Activated T-helper 9 cell treated with anti-CD3 and anti-CD28 coated beads, Interleukin-2, amount 50 U/mL, for 16 hours (primary cell): Measurements from ENCODE around the gene TRPM1.

Experiments
- DNase-seq: peaks from one replicate; pipeline ENCODE4 v3.0.0-alpha.2; 2020; ENCODE audit warnings: low read depth

Gene TRPM1

DNA sequence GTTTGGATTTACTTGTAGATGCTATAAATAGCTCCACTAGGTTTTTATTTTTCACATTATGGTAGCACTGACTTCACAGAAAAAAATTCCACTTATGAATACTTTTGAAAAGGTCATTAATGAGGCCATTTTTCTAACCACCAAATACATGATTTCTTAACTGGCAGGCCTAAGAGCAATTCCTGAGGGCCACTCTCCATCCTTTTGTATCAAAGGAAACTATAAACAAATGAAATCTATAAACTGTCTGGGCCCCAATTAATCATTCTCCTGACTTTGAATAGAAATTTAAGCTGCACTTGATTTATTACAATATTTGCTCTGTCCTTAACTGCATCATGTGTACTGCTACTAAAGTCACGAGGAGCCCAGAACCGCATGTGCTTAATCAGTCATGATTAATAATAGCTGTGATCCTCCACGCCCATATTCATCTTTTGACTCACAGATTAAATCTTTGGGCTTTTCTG is 85.0 kb downstream of the TRPM1 start:
- DNase-seq: no peak

DNA sequence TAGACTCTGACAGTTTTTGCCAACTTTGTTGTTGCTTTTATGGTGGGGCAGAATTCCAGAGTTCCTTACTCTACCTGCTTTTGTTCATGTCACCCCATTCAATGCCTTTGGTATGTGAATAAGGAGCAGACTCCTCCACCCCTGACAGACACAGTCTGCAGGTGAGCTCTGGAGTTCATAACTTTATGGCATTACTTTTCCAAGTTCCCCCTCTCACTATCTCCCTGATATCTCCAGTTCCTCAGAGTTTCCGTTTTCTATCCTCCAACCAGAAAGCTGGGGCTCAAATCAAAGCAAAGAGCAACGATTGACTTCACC is 87.0 kb downstream of the TRPM1 start:
- no peak for DNase-seq

DNA sequence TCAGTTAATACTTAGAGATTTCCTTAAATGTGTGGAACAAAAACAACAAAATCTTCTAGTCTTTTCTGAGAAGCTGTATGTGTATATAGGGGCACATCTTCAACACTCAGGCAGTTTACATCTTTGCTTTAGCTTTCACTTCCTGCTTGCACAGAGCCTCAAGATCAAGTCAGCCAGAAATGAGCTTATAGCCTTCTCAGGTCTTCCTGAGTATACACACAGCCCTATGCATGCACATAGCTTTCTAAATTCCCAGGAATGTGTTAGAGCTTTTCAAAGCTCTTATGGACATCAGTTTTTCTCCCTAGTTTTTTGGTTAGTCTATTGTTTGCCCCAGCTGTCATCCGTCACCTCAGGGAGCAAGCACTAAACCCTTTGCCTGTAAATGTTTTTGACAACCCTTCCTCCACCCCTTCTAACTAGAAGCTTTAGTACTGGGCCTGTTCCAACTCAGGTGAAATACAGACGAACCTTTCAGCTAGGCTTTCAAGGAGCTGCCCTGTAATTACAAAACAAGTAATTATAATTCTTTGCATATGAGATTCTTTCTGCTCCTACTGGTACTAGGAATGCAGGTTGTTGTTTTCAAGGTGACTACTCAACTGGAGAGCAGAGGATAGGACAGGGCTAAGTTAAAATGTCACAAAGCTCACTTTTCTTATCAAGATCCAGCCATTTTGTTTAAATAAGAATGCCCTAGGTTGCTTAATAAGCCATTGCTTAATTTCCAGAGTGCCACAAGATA is 87.5 kb downstream of the TRPM1 start:
- no peak for DNase-seq

DNA sequence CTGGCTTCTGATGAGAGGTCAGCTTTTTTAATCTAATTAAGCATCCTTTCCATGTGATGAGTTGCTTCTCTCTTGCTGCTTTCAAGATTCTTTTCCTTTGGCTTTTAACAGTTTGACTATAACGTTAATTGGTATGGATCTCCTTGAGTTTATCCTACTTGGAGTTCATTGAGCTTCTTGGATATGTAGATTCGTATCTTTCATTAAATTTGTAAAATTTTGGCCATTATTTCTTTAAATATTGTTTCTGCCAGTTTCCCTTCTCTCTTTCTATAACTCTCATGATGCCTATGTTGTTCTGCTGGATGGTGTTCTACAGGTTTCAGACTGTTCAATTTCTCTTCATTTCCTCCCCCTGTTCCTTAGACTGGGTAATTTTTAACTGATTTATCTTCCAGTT is 89.1 kb downstream of the TRPM1 start:
- no peak for DNase-seq

DNA sequence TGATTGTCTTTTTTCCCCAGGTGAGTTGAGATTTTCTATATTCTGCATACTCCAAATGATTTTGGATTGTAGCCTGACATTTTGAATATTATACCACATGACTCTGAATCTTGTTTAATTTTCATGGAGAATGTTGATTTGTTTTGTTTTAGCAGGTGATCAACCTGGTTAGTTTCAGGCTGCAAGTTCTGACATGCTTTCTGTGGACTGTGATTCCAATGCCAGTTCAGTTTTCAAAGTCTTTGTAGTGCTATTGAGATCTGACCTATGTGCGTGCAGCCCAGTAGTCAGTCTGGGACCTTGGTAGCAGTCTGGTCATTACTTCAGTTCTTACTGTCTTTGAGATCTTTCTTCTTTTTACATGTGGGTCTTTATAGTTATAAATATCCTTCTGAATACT is 91.5 kb downstream of the TRPM1 start:
- no peak for DNase-seq

DNA sequence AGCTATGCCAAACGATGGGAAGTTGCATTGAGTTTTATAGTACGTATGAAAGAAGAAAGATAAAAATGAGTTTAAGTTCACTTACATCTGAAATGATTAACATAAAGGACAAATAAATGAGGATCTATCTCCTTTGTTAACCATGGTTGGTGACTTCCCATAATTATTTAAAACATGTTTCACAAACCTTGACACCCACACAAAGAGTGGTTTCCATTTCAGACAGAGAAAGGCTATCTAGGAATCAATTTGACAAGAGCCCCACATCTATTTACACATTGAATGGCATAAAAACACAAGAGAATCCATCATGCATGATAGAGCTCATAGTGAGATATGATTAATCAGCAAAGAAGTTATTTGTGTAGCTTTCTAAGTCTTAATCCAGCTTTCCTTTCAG is 95.9 kb downstream of the TRPM1 start:
- no peak for DNase-seq

DNA sequence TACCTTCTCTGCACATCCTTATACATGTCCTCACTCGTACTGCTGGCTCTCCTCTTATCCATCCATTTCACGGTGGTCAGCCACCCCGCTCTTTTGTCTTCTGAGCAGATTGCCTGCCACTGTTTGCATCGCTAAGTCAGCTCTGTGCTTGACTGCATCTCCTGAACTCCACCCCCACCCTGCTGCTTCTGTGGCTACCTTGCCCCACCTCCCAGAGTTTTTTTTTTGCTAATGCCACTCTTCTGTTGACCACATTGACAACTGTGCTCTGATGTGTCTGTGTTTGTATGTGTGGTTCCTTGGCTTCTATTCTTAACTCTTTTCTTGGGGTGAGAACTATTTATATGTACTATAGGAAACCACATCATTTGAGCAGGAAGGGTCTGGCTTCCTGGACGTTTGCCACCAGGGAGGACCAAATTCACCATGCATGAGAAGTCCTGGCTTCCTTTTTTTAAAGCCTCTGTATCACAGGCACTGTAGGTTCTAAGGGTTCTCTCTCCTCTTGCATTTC is 97.2 kb downstream of the TRPM1 start:
- no peak for DNase-seq

DNA sequence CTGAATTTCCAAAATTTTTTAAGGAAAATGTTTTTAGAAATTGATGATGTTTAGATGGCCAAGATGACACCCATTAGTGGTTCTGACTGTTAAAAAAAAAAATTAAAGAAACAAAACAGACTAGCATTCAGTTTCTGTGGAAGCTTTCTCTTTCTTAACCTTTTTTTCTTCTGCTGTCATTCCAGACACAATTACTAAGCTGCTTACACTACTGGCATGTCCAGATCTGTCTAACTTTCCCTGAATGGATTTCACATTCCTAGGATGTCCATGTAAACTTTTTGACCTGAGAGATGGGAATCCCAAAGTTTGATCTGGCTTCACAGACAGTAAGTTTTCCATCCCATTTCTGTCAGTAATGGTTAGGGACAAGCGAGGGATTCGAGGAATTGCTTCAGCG is 99.8 kb downstream of the TRPM1 start:
- no peak for DNase-seq

DNA sequence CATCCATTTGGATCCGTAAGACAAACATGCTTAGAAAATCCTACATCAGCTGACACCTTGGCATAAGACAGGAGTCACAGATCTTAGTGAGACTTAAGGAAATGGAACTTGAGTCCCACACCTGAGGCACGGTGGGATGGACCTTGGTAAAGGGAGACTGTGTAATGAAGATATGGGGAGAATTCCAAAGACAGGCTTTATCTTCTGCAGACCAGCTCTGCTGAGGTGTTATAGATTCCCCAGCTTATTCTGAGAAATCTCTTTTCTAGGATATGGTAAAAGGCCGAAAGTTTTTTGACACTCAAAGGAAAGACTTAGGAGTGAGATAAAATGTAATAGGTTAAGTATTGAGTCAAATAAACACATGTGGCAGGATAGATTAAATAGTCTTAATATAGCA is 101.8 kb downstream of the TRPM1 start:
- DNase-seq: no peak

DNA sequence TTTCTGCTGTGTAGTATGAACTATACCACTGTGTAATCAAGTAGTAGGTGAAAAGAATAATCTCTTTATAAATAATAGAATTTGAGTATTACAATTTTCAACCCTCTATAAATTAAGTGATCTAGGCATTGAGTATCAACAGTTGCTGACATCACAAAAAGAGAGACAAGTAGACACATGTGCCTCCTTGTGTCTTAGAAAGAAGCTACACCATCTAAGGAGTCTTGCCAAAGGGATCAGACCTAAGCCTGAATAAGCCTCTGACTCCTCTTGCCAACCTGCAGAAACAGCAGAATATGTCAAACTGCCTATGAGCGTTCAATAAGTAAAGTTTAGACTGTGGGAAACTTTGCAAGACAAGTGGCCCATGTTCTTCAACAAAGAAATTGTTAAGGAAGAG is 104.3 kb downstream of the TRPM1 start:
- DNase-seq: no peak

DNA sequence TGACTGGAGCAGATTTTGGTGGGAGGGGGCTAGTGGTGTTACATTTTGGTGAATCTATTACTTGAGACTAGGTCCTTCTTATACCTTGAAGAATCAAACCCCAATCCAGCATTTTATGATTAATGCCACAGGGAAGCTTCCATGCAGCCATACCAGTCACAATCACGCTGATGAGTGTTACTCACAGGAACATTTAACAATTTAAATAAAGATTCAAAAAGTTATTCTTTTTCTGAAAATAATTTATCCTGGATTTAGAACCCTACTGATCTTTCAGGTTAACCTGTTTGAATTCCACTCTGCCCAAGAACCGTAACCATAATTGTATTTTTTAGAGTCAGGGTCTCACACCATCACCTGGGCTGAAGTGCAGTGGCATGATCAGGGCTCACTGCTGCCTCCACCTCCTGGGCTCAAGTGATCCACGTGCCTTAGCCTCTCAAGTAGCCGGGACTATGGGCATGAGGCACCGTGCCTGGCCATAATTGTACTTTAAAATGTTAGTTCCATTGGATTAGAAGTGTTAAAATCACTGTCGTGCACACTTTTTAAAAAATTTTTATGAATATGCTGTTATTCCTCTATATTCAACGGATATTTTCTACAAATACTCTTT is 109.2 kb downstream of the TRPM1 start:
- DNase-seq: no peak

DNA sequence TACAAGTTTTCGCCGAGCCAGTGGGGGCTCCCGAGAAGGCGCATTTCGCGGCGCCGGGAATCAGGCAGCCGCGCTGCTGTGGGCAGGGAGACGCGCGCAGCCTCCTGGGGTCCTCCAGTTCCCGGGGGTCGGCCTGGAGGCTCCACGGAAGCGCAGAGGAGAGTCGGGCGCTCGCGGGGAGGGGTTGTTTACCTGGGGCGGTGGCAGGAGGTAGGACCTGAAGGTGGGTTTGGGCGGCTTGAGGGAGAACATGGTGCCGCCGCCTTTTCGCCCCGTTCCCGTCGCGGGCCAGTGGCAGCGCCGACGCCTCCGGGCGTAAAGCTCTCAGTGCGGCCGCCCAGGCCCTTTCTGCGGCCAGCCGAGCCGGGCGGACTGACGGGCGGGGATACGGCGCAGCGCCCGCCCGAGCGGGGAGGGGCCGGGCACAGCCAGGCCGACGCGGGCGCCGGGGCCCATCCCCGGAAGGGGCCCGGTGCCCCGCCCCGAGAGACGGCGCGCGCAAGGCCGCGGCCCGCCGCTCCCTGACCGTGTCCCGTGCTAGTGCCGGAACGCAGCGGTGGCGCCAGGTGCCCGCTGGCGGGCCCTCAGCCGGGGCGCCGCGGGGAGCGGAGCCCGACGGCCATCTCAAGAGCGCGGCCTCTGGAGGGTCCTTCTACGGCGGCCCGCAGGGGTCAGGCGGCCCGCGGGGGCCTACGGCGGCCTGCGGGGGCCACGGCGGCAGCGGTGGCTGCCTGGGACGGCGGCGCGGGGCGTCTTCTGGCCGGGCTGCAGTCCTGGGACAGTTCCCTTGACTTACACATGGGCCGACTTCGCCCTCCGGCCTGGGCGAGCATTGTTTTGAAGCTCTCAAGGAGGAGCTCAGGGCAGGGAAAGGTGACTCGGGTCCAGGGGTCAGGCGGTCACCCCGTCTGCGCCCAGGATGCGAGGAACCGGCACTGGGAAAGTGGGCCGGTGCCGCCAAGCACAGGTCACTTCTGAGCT is 110.0 kb downstream of the TRPM1 start, which contains the start of gene MTMR10:
Gene MTMR10 (minus strand): TSS at position 374 of the 981 bp plus-strand sequence. CDS start 122 bp downstream, at position 252.
- DNase-seq: peak; percentile 63

DNA sequence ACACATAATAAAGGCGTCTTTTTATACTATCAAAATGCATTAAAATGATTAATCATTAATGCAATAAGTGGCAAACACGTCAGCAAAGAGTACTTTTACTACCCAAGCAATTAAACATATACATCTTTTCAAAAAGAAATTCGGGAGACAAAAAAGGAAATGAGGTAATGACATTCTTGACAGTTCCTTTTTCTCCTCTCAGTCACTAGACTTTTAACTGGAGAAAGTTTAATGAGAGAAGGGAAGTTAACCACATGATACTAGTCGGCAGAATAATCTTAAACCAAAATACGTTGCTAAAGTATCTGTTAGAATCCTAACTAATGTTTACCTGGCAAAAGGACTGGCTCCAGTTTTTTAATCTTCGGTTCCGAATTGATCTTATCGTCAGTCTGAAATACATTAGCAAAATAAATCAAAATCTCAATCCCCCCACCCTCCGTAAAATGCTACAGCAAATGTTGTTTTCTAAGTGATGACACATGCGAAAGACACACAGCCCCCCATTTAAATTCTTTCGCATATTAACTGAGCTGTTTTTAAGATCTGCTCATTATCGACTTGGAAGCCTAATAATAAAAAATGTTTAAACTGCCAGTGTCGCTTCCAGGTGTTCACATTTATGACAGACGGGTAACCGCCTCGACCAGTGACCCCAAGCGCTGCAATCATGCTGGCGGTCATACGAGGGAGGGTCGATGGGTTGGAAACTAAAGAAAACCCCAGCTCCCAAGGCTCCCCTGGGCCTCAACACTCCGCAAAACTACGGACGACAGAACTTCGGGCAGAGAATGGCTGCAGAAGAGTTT is 110.9 kb downstream of the TRPM1 start:
- no peak for DNase-seq

DNA sequence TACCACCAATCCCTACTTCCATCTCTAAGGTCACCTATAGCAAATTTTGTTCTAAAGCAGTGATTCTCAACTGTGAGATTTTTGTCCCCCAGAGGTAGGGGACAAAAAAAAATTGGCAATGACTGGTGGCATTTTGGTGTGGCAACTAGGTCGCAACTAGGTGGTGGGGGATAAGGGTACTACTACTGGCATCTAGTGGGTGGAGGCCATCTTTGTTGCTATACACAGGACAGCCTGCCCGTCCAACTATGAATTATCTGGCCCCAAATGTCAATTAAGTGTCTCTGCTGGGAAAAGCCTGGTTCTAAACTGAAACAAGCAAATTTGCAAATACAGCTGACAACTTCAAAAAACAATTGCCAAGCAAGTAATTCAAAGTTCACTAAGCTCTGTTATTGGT is 111.5 kb downstream of the TRPM1 start:
- no peak for DNase-seq

DNA sequence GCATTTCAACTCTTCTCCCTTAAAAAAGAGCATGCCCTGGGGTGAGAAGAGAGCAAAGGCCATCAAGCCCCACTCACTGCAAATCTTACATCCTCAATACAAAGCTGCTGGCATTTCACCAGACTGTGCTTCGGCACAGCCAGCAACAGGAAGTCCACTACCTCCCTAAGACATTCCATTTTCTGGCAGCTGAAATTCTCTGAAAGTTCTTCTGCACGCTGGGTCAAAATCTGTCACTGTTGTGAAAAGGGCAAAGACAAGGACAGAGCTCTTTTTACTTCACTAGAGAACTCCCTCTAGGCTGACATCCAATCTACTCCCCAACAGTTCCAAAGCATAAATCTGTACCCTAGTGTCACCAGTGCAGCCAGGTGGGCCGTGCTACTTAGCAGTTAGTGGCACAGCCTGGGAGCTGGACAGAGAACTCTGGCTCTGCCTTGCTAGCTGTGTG is 116.4 kb downstream of the TRPM1 start:
- DNase-seq: no peak

DNA sequence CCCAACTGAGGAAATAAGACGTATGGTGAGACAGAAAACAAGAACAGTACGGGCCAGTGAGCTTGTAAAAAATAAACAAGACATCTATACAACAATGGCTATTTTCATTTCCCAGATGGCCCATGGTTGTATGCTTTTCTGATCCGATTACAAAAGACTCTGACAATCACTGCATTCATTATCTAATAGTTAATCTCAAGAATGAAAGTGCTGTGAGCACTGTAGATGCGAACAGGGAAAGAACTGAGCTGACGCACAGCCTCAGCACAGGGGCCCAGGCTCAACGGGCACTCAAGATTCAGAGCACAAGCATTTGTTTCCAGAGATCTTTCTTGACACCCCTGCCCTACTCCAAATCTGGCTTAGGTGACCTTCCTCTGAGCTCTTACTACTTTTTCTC is 117.0 kb downstream of the TRPM1 start:
- no peak for DNase-seq

DNA sequence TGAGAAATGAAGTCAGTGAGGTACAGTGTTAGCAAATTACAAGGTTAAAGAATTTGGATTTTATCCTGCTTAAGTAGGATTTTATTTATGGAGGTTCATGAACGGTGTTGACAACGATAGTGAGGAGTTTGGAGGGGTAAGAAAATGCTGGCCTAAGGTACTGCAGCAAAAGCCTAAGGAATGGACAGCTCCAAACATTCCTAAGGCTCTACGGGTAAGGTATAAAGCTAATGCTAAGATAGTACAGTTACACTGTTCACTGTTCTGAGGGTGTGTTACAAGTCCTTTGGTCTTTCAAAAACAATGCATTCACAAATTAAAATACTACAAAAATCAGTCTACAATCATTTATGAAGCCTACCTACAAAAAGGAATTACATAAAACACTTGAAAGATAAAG is 117.4 kb downstream of the TRPM1 start:
- DNase-seq: no peak

DNA sequence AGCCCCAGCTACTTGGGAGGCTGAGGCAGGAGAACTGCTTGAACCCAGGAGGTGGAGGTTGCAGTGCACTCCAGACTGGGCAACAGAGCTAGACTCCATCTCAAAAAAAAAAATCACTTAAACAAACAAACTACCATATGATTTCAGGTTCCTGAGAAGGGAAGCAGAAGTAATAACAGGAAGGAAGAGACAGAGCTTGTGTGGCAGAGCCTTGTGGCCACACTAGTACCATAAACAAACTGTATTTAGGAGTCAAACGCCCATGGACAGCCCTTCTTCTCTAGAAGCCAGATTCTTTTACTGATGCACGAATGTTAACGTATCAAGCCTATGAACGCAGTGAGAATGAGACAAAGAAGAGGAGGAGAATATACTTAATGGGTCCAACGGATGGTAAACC is 122.1 kb downstream of the TRPM1 start:
- no peak for DNase-seq

DNA sequence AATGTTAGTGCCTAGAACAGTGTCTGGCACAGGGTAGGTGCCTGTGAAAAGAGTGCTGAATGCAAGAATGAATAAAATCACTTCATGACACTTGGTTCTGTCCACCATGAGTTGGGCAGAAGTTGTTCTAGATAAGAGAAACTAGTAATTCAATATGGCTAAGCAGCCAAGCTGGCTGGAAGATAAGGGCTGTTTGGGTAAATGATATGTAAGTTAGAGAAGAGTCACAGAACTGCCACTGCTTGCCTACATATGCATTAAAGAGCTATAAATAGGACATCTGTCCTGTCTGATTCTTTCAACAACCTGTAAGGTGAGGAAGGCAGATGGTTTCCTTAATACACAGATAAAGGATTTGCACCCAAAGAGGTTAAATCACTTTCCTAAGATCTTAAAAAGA is 123.2 kb downstream of the TRPM1 start:
- no peak for DNase-seq

DNA sequence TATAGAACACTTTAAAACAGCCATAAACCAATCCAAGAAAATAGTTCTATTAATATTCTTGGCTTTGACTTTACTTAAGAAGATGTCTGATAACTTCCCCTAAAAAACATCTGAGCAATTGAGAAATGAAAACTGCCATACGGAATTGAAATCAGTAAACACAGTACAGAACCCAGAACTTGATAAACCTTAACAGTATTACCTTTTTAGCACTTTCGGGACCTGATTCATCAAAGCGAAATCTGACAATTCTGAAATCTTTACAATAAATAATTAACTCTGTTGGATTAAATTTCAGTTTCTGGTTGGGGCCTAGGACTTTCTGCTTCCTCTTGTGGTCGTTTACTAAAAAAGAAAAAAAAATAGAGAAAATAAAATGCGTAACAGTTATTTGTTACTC is 127.4 kb downstream of the TRPM1 start:
- DNase-seq: no peak

DNA sequence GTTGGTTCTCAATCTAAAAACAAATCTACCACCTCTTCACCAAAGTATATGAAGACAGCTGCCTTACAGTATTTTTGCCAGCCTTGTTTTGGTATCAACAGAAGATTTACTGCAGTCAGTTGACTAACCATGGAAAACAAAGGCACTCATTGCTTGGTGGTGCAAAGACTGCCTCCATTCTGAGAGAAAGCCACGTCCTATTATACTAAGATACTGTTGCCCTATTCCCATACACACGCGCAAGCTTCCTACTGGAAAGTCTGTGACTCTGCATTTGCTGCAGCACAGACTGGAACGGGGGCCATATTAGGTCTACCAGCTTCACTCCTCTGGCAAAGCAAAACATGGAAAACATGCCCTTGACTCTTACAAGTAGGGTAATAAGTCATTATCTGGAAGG is 128.1 kb downstream of the TRPM1 start:
- no peak for DNase-seq

DNA sequence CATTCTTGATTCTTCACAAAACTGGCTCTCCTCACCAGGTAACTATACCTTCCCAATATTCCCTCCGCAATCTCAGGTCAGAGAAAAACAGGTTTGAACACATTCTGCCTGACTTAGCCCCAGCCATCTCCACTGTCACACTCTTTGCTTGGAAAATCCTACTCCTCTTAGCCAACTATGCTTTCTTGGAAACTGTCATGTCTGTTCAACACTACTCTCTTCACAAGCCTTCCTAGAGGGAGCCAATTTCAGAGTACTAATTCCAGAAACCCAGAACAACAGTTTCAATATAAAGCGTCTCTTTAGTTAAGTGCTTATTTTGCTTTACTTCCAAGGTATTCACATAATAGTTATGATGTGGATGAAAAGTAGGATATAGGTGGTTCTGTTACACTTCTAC is 131.8 kb downstream of the TRPM1 start:
- no peak for DNase-seq
